SK-N-SH (cell line): ENCODE data around the gene SKIDA1. TPM values are rescaled to one million over a fixed set of nuclear protein-coding genes. Genes with fewer than 3 reads are reported as not detected.

ENCODE experiments used
- CTCF ChIA-PET: fragments of 300-600, 350-600 bp; formaldehyde crosslinking; extraction: SDS; loops from one replicate; lab custom pipeline; 2021; lab: Yijun Ruan, JAX
- POLR2A ChIA-PET: fragments of 350-600 bp; sonication (Branson Sonifier 250); formaldehyde crosslinking; extraction: SDS; loops from one replicate; lab custom pipeline; 2020; ENCODE audit warnings: antibody characterized with exemption, inconsistent platforms; lab: Yijun Ruan, JAX
- DNase-seq: peaks from one replicate; pipeline ENCODE4 v3.0.0; 2012
- H2AFZ ChIP-seq: fragments of 200-600 bp; sonication (generic); 2 replicates; pipeline ENCODE4 v1.8.1; 2016; ENCODE audit warnings: antibody characterized with exemption, mild to moderate bottlenecking, low read depth
- H3F3A ChIP-seq: fragments of 200-600 bp; sonication (generic); replicated peaks from 2 replicates; pipeline ENCODE3; 2016; ENCODE audit warnings: antibody characterized with exemption, mild to moderate bottlenecking; ENCODE audit not compliant: insufficient read depth
- H3K27ac ChIP-seq, 2 experiments: fragments of 200-500 bp in 1 of 2; fragments of 200-600 bp in 1 of 2; sonication (Bioruptor generic) in 1 of 2; sonication (generic), shearing (Covaris generic) in 1 of 2; 2 replicates each; pipeline versions ENCODE4 v1.5.1 to v1.6.1; 2014 to 2016; ENCODE audit warnings: low read depth in 2 of 2, inconsistent platforms in 1 of 2, low read length in 1 of 2, mild to moderate bottlenecking in 1 of 2, mixed read lengths in 1 of 2
- H3K27me3 ChIP-seq: fragments of 200-600 bp; sonication (generic), shearing (Covaris generic); 2 replicates; pipeline ENCODE4 v1.6.1; 2016; ENCODE audit warnings: mixed run types; ENCODE audit not compliant: insufficient read depth
- H3K36me3 ChIP-seq, 2 experiments: fragments of 200-500 bp in 1 of 2; fragments of 200-600 bp in 1 of 2; sonication (Bioruptor generic) in 1 of 2; sonication (generic) in 1 of 2; replicated peaks in 1 of 2; 2 replicates each; pipeline versions ENCODE3 to v1.5.1; 2014 to 2016; ENCODE audit warnings: low read length in 1 of 2, mild to moderate bottlenecking in 1 of 2; ENCODE audit not compliant: insufficient read depth in 2 of 2, control insufficient read depth in 1 of 2
- H3K4me1 ChIP-seq, 2 experiments: fragments of 200-500 bp in 1 of 2; fragments of 200-600 bp in 1 of 2; sonication (Bioruptor generic) in 1 of 2; sonication (generic), shearing (Covaris generic) in 1 of 2; 2 replicates each; pipeline versions ENCODE4 v1.5.1 to v1.6.1; 2014 to 2016; ENCODE audit warnings: low read depth in 1 of 2, low read length in 1 of 2, mixed run types in 1 of 2; ENCODE audit not compliant: insufficient read depth in 2 of 2, control insufficient read depth in 1 of 2
- H3K4me2 ChIP-seq: fragments of 200-600 bp; sonication (generic), shearing (Covaris generic); 2 replicates; pipeline ENCODE4 v1.6.1; 2017; ENCODE audit warnings: mixed run types
- H3K4me3 ChIP-seq, 2 experiments: fragments of 200-500 bp in 1 of 2; fragments of 200-600 bp in 1 of 2; sonication (Bioruptor generic) in 1 of 2; sonication (generic), shearing (Covaris generic) in 1 of 2; 2 replicates each; pipeline versions ENCODE4 v1.5.1 to v1.8.1; 2014 to 2016; ENCODE audit warnings: low read depth in 2 of 2, inconsistent platforms in 1 of 2, low read length in 1 of 2, mild to moderate bottlenecking in 1 of 2, mixed read lengths in 1 of 2, moderate library complexity in 1 of 2
- H3K79me2 ChIP-seq: fragments of 200-600 bp; sonication (generic); 2 replicates; pipeline ENCODE4 v1.8.1; 2017; ENCODE audit warnings: mild to moderate bottlenecking; ENCODE audit not compliant: insufficient read depth
- H3K9ac ChIP-seq: fragments of 200-600 bp; sonication (generic); 2 replicates; pipeline ENCODE4 v1.6.1; 2017; ENCODE audit warnings: mixed run types
- H3K9me2 ChIP-seq: fragments of 200-600 bp; sonication (generic); 2 replicates; pipeline ENCODE4 v1.6.1; 2017; ENCODE audit warnings: mixed run types
- H3K9me3 ChIP-seq: fragments of 200-600 bp; sonication (generic); 2 replicates; pipeline ENCODE4 v1.6.1; 2017; ENCODE audit warnings: mixed run types, mild to moderate bottlenecking, moderate library complexity
- H4K20me1 ChIP-seq: fragments of 200-600 bp; sonication (generic); 2 replicates; pipeline ENCODE4 v1.6.1; 2017; ENCODE audit warnings: mild to moderate bottlenecking, mixed run types; ENCODE audit not compliant: insufficient read depth
- CHD2 ChIP-seq: fragments of 150-350 bp; IDR thresholded peaks from 2 replicates; pipeline ENCODE4 v1.6.1; 2018; ENCODE audit warnings: low read length; ENCODE audit not compliant: partially characterized antibody
- CTCF ChIP-seq: fragments of 200-600 bp; sonication (generic); IDR thresholded peaks from 2 replicates; pipeline ENCODE4 v1.6.1; 2017; ENCODE audit warnings: antibody characterized with exemption, mild to moderate bottlenecking, moderate library complexity
- EZH2phosphoT487 ChIP-seq: fragments of 200-600 bp; sonication (generic); IDR thresholded peaks from 2 replicates; pipeline ENCODE4 v1.6.1; 2017; ENCODE audit warnings: low read depth, mixed run types, mild to moderate bottlenecking, antibody characterized with exemption, moderate library complexity, borderline replicate concordance
- FOSL2 ChIP-seq: IDR thresholded peaks from 2 replicates; pipeline ENCODE4 v1.4.0; 2012; ENCODE audit warnings: low read depth, mild to moderate bottlenecking, moderate library complexity, borderline replicate concordance
- FOXJ3 ChIP-seq: sonication (generic); formaldehyde crosslinking; IDR thresholded peaks from 2 replicates; pipeline ENCODE4 v1.5.1; 2020; ENCODE audit warnings: mild to moderate bottlenecking, missing genetic modification reagents
- FOXM1 ChIP-seq: IDR thresholded peaks from 2 replicates; pipeline ENCODE4 v1.4.0; 2012; ENCODE audit warnings: low read depth, mild to moderate bottlenecking
- GATA2 ChIP-seq: sonication (generic); formaldehyde crosslinking; IDR thresholded peaks from 2 replicates; pipeline ENCODE4 v1.5.0; 2020; ENCODE audit warnings: mild to moderate bottlenecking, missing genetic modification reagents
- JUND ChIP-seq: IDR thresholded peaks from 2 replicates; pipeline ENCODE4 v1.4.0; 2012
- MAX ChIP-seq: IDR thresholded peaks from 2 replicates; pipeline ENCODE4 v1.4.0; 2012; ENCODE audit warnings: low read depth
- MXI1 ChIP-seq: IDR thresholded peaks from 2 replicates; pipeline ENCODE4 v1.6.1; 2012; ENCODE audit warnings: mild to moderate bottlenecking, low read depth, low read length, improper control_type of control experiment
- PBX3 ChIP-seq: IDR thresholded peaks from 2 replicates; pipeline ENCODE4; 2012
- RCOR1 ChIP-seq: fragments of 150-350 bp; IDR thresholded peaks from 2 replicates; pipeline ENCODE4 v1.6.1; 2017; ENCODE audit warnings: antibody characterized with exemption, low read length
- RFX5 ChIP-seq: IDR thresholded peaks from 2 replicates; pipeline ENCODE4 v1.6.1; 2012; ENCODE audit warnings: mild to moderate bottlenecking, improper control_type of control experiment, low read length
- RXRA ChIP-seq: IDR thresholded peaks from 2 replicates; pipeline ENCODE4 v1.4.0; 2012; ENCODE audit warnings: low read depth, mild to moderate bottlenecking, borderline replicate concordance
- SMC3 ChIP-seq: IDR thresholded peaks from 2 replicates; pipeline ENCODE4 v1.6.1; 2012; ENCODE audit warnings: low read depth, low read length, improper control_type of control experiment
- TAF1 ChIP-seq: IDR thresholded peaks from 2 replicates; pipeline ENCODE4 v1.6.1; 2012; ENCODE audit warnings: low read depth, mild to moderate bottlenecking, low read length, moderate library complexity, borderline replicate concordance
- TEAD4 ChIP-seq: IDR thresholded peaks from 2 replicates; pipeline ENCODE4 v1.4.0; 2012; ENCODE audit warnings: mild to moderate bottlenecking, borderline replicate concordance; ENCODE audit not compliant: insufficient read depth
- USF1 ChIP-seq: IDR thresholded peaks from 2 replicates; pipeline ENCODE4 v1.4.0; 2012; ENCODE audit warnings: low read depth, borderline replicate concordance
- USF2 ChIP-seq: fragments of 150-350 bp; IDR thresholded peaks from 2 replicates; pipeline ENCODE4 v1.6.1; 2017; ENCODE audit warnings: antibody characterized with exemption, low read length, low read depth, borderline replicate concordance
- YY1 ChIP-seq: IDR thresholded peaks from 2 replicates; pipeline ENCODE4 v1.4.0; 2012; ENCODE audit warnings: low read depth, mild to moderate bottlenecking
- ZBTB33 ChIP-seq: IDR thresholded peaks from 2 replicates; pipeline ENCODE4 v1.4.0; 2012; ENCODE audit warnings: low read depth, borderline replicate concordance
- WGBS: methylation state at CpG from one replicate; pipeline ENCODE4 v1.1.6; 2017; ENCODE audit warnings: low lambda C conversion rate; 5-methylcytosine and 5-hydroxymethylcytosine counted together
- polyA plus RNA-seq, 3 experiments: library from polyadenylated mRNA; depleted of rRNA; stranded (reverse); fragments of >200 nt; gene quantifications; 2 replicates each; pipeline ENCODE4 v1.2.3, GENCODE V29; 2012

Gene SKIDA1
- polyA plus RNA-seq, 1 of the 3 experiments (the other 2 are of a cell fraction), result 0.38 TPM

GRCh38 chr10:21501731-21502347 lies 23.6 kb downstream of the SKIDA1 start:
- H3K27me3 ChIP-seq, result no peaks in the 10 kb centered on the region
- no peak overlapping the region for H3K4me3 ChIP-seq
- no peak overlapping the region for H3K9ac ChIP-seq
- no peaks in the 10 kb centered on the region for H3K9me3 ChIP-seq
- DNase-seq, result no peak
- H3K4me2 ChIP-seq, result no peak overlapping the region
- peaks cover 8% of the 10 kb centered on the region for H3F3A ChIP-seq
- H3K27ac ChIP-seq, result no peak overlapping the region
- H2AFZ ChIP-seq, result no peak overlapping the region
- POLR2A ChIA-PET, result no interaction called here
- CTCF ChIA-PET, result interaction anchor here (1.1 to 2.7 kb wide), 2 partner anchors 14 to 230 kb away, joined by 3 to 9 read pairs; no protein-coding TSS in a partner anchor
- H3K36me3 ChIP-seq, result no peaks in the 10 kb centered on the region
- WGBS, result 77% methylated on average over 2 of the region's 2 CpGs
- H3K9me2 ChIP-seq, result no peaks in the 10 kb centered on the region
- H3K4me1 ChIP-seq, result peaks cover 0 to 3% of the 10 kb centered on the region in 2 experiments; a peak in 2 of 4 replicates
- no peaks in the 10 kb centered on the region for H4K20me1 ChIP-seq
- TF ChIP-seq MXI1 (no peak), RFX5 (no peak), USF2 (no peak), USF1 (no peak), TEAD4 (no peak), RCOR1 (no peak)
- no peaks in the 10 kb centered on the region for H3K79me2 ChIP-seq

GRCh38 chr10:21501091-21501490 lies 24.4 kb downstream of the SKIDA1 start:
- Histone ChIP-seq H3K27me3 (no peaks in the 10 kb centered on the region), H3K4me2 (no peak overlapping the region), H3K4me1 (peaks cover 0 to 3% of the 10 kb centered on the region in 2 experiments; a peak in 2 of 4 replicates), H3K36me3 (no peaks in the 10 kb centered on the region), H4K20me1 (no peaks in the 10 kb centered on the region), H3K9me2 (no peaks in the 10 kb centered on the region), H3K4me3 (no peak overlapping the region), H3K79me2 (0 out of 2 replicates have a peak, but pooled peaks cover 3% of the 10 kb centered on the region), H2AFZ (no peak overlapping the region), H3K9ac (no peak overlapping the region), H3F3A (peaks cover 8% of the 10 kb centered on the region), H3K27ac (no peak overlapping the region), H3K9me3 (no peaks in the 10 kb centered on the region)
- WGBS, result 90% methylated on average over 5 of the region's 5 CpGs
- ChIA-PET POLR2A (no interaction called here), CTCF (interaction anchor here (1.3 to 2.7 kb wide), 2 partner anchors 231 to 451 kb away, joined by 3 to 9 read pairs; no protein-coding TSS in a partner anchor)
- no peak for DNase-seq
- no peak for TF ChIP-seq JUND
- TF ChIP-seq CTCF, result no peak
- no peak for TF ChIP-seq ZBTB33
- TF ChIP-seq SMC3, result no peak
- TF ChIP-seq PBX3, result no peak
- no peak for TF ChIP-seq RXRA
- no peak for TF ChIP-seq CHD2
- no peak for TF ChIP-seq YY1
- TF ChIP-seq TEAD4, result no peak
- no peak for TF ChIP-seq GATA2
- TF ChIP-seq FOSL2, result no peak
- no peak for TF ChIP-seq EZH2phosphoT487
- TF ChIP-seq TAF1, result no peak
- TF ChIP-seq RFX5, result no peak
- TF ChIP-seq FOXJ3 (CRISPR knock-in tag), result no peak
- TF ChIP-seq FOXM1, result no peak
- TF ChIP-seq MAX, result no peak
